Tibial nerve (tissue), 4 donors: ENCODE results near the gene ZMYND8. TPM values are rescaled to one million over a fixed set of nuclear protein-coding genes. Genes with fewer than 3 reads are reported as not detected.

Experiments
- DNase-seq, 2 donors: peaks; one replicate each; pipeline ENCODE4 v3.0.0-alpha.2; 2019; ENCODE audit warnings: low spot score in 2 of 2
- H3K27ac ChIP-seq, 4 donors: fragments of 200-600 bp; sonication (generic) in 3 of 4; one replicate each; pipeline ENCODE4 v1.5.1; 2017 to 2019; ENCODE audit warnings: mild to moderate bottlenecking in 1 of 4
- H3K27me3 ChIP-seq, 2 donors: fragments of 200-600 bp; sonication (generic) in 1 of 2; one replicate each; pipeline versions ENCODE4 v1.5.1 to v1.6.0; 2017 to 2019
- H3K36me3 ChIP-seq, 3 donors: fragments of 200-600 bp; sonication (generic); one replicate each; pipeline ENCODE4 v1.5.1; 2018 to 2019
- H3K4me1 ChIP-seq, 4 donors: fragments of 200-600 bp; sonication (generic) in 3 of 4; one replicate each; pipeline ENCODE4 v1.5.1; 2017 to 2019
- H3K4me3 ChIP-seq, 4 donors: fragments of 200-600 bp; sonication (generic) in 3 of 4; one replicate each; pipeline ENCODE4 v1.5.1; 2017 to 2019; ENCODE audit warnings: mild to moderate bottlenecking in 1 of 4, moderate library complexity in 1 of 4
- H3K9me3 ChIP-seq, 4 donors: fragments of 200-600 bp; sonication (generic) in 3 of 4; one replicate each; pipeline ENCODE4 v1.5.1; 2017 to 2019
- CTCF ChIP-seq, 5 experiments: fragments of 200-600 bp in 3 of 5; fragments of 450-650 bp in 2 of 5; sonication (generic) in 3 of 5; IDR thresholded peaks; one replicate each; pipeline ENCODE4 v1.5.1; 2016 to 2019; ENCODE audit warnings: antibody characterized with exemption in 5 of 5, mild to moderate bottlenecking in 3 of 5, moderate library complexity in 2 of 5
- EP300 ChIP-seq, 2 donors: sonication (generic); formaldehyde crosslinking; IDR thresholded peaks; one replicate each; pipeline ENCODE4 v1.6.1; 2017; ENCODE audit warnings: antibody characterized with exemption in 2 of 2, mild to moderate bottlenecking in 1 of 2
- POLR2A ChIP-seq, 2 donors: fragments of 450-650 bp; IDR thresholded peaks; one replicate each; pipeline ENCODE4 v1.6.1; 2017; ENCODE audit warnings: antibody characterized with exemption in 2 of 2, mild to moderate bottlenecking in 2 of 2, moderate library complexity in 2 of 2
- WGBS, 2 donors: methylation state at CpG; one replicate each; pipeline ENCODE4 v1.1.5; 2018; 5-methylcytosine and 5-hydroxymethylcytosine counted together
- total RNA-seq, 4 donors: library from RNA; depleted of rRNA; stranded (reverse); fragments of >200 nt; gene quantifications; one replicate each; pipeline ENCODE4 v1.1.0, GENCODE V29; 2016

Gene ZMYND8
- total RNA-seq, 4 donors from 2014 or later = 45.3 to 69.9 (median 49.8) TPM

- no peak overlapping the region for H3K4me3 ChIP-seq
- no peak for TF ChIP-seq EP300 (IDR thresholded peaks at IDR 0.05)
- no peak for TF ChIP-seq POLR2A (IDR thresholded peaks at IDR 0.05)
- TF ChIP-seq CTCF (IDR thresholded peaks at IDR 0.05) = no peak
- WGBS, 2 donors = 38 to 46% methylated on average over 4 of the region's 4 CpGs
- peak overlapping the region; percentile 92 to 100 (median 98) for H3K27ac ChIP-seq
- H3K9me3 ChIP-seq = no peaks in the 10 kb centered on the region
- peaks cover 10 to 98% (median 70%) of the 10 kb centered on the region in 4 donors for H3K4me1 ChIP-seq
- peaks cover 0 to 10% (median 0%) of the 10 kb centered on the region in 3 donors for H3K36me3 ChIP-seq
- DNase-seq = no peak
- H3K27me3 ChIP-seq = no peaks in the 10 kb centered on the region
Measured at GRCh38 chr20:47350181-47350550, 6.3 kb downstream of the ZMYND8 start.

DNA sequence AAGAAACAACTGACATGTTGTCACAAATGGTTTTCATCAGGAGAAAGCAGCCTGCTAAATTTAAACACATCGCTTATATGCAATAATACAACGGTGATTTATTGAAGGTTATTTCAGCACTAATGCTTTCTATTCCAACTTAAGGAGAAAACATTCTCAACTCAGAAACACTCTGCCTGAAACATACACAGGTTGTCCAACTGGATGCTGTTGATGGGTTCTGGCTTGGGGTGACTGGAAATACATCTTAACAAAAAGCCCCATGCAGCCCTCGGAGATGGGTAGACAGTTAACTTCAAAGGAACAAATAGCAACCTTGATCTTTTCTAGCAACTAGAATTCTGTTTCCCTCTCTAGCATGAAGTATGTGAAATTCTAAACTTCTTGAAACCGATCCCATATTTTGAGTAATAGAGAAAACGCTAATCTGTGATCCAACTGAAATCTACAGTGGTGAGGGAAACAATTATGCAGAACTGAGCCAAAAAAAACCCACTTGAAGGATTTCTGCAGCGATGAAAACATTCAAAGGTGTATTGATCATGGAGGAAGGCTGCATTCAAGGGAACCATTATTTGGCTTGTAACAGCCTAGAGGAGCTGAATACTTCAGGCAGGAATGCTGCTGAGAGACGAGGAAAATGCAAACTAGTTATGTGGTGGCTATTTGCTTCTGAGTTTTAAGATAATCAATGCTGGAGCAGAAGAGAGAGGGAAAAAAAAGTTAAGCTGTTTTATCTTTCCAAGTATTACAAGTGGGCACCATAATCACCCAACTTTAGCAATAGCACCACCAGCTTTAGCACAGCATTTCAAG lies 6.9 kb downstream of the ZMYND8 start:
- WGBS, 2 donors = 25 to 28% methylated on average over 7 of the region's 7 CpGs
- Histone ChIP-seq H3K27ac (peak overlapping the region; percentile 62 to 100 (median 87)), H3K9me3 (no peaks in the 10 kb centered on the region), H3K27me3 (no peaks in the 10 kb centered on the region), H3K4me1 (peaks cover 10 to 97% (median 64%) of the 10 kb centered on the region in 4 donors), H3K4me3 (peak overlapping the region in 1 of 4 donors; percentile 6), H3K36me3 (peaks cover 0 to 13% (median 0%) of the 10 kb centered on the region in 3 donors)
- TF ChIP-seq POLR2A (IDR thresholded peaks at IDR 0.05) (no peak), CTCF (IDR thresholded peaks at IDR 0.05) (no peak), EP300 (IDR thresholded peaks at IDR 0.05) (no peak)
- DNase-seq = no peak

DNA sequence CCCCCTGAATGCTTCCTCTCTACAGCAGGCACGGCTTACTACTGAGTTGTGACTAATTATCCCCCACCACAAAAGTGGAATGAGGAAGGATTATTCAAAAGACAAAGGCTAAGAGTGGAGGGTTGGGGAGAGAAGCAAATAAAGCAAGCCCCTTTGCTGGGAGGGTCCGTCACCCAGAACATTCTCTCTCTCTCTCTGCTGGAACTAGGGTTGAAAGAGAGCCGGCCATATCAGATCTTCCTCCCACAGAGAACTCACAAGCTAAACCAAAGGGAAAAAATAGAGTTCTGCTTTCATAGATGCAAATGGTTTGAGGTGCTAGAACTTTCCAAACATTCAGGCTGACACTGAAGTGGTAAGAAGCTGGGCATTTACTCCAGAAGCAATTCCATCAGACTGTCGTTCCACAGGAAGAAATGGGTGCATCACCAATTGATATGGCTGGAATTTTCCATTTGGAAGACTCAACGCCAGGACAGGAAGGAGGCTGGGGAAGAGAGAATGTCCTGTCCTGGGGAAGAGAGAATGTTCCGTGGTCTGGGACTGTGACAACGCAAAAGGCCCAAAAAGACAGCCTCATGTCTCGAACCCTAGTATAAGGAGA lies 7.9 kb downstream of the ZMYND8 start:
- TF ChIP-seq CTCF (IDR thresholded peaks at IDR 0.05) (no peak), POLR2A (IDR thresholded peaks at IDR 0.05) (no peak), EP300 (IDR thresholded peaks at IDR 0.05) (no peak)
- WGBS, 2 donors = 54 to 57% methylated on average over 8 of the region's 8 CpGs
- no peaks in the 10 kb centered on the region for H3K27me3 ChIP-seq
- DNase-seq = no peak
- no peaks in the 10 kb centered on the region for H3K9me3 ChIP-seq
- H3K27ac ChIP-seq = peak overlapping the region; percentile 62 to 100 (median 87)
- peaks cover 0 to 13% (median 0%) of the 10 kb centered on the region in 3 donors for H3K36me3 ChIP-seq
- no peak overlapping the region for H3K4me3 ChIP-seq
- H3K4me1 ChIP-seq = peaks cover 7 to 88% (median 54%) of the 10 kb centered on the region in 4 donors

GRCh38 chr20:47347661-47348435 lies 8.7 kb downstream of the ZMYND8 start:
- peaks cover 0 to 13% (median 0%) of the 10 kb centered on the region in 3 donors for H3K36me3 ChIP-seq
- WGBS, 2 donors = 61% methylated on average over 4 of the region's 4 CpGs
- H3K27ac ChIP-seq = peak overlapping the region; percentile 62 to 100 (median 87)
- no peak for TF ChIP-seq CTCF (IDR thresholded peaks at IDR 0.05)
- TF ChIP-seq EP300 (IDR thresholded peaks at IDR 0.05) = no peak
- TF ChIP-seq POLR2A (IDR thresholded peaks at IDR 0.05) = no peak
- no peak for DNase-seq
- H3K4me3 ChIP-seq = peak overlapping the region in 1 of 4 donors; percentile 9
- no peaks in the 10 kb centered on the region for H3K27me3 ChIP-seq
- H3K9me3 ChIP-seq = no peaks in the 10 kb centered on the region
- peaks cover 5 to 84% (median 49%) of the 10 kb centered on the region in 4 donors for H3K4me1 ChIP-seq
